Stimulated activated naive CD8-positive, alpha-beta T cell treated with anti-CD3 and anti-CD28 coated beads, Interleukin-15, Interleukin-2, amounts not matched to agents 100 U/mL and 50 U/mL, for 24 hours (primary cell): Measurements from ENCODE around the gene CPNE5.

Experiments
- ATAC-seq: fragments of 150-1000 bp; cut with Tn5 transposase; one replicate; pipeline ENCODE4 v1.10.0; 2021
- DNase-seq: peaks from one replicate; pipeline ENCODE4 v3.0.0; 2021

CPNE5 gene

GRCh38 chr6:36791085-36791484, 48.2 kb downstream of the CPNE5 start:
- no peak for ATAC-seq
- no peak for DNase-seq

- no peak for ATAC-seq
- peak; percentile 21 for DNase-seq
These were observed 50.5 kb downstream of the CPNE5 start for GRCh38 chr6:36788768-36789167.

GRCh38 chr6:36788186-36788585, 51.1 kb downstream of the CPNE5 start:
- DNase-seq (no peak), ATAC-seq (no peak)

- ATAC-seq (no peak), DNase-seq (no peak)
These were observed 52.0 kb downstream of the CPNE5 start for GRCh38 chr6:36787210-36787609.

GRCh38 chr6:36786055-36786675, 53.1 kb downstream of the CPNE5 start:
- DNase-seq (no peak), ATAC-seq (no peak)

- no peak for ATAC-seq
- no peak for DNase-seq
These were observed 54.9 kb downstream of the CPNE5 start for GRCh38 chr6:36784376-36784636.

GRCh38 chr6:36783603-36784375, 55.5 kb downstream of the CPNE5 start:
- ATAC-seq: no peak
- DNase-seq: no peak

- ATAC-seq: no peak
- no peak for DNase-seq
These were observed 57.6 kb downstream of the CPNE5 start for GRCh38 chr6:36781669-36782068.

GRCh38 chr6:36780442-36781177, 58.6 kb downstream of the CPNE5 start:
- DNase-seq (no peak), ATAC-seq (no peak)

- ATAC-seq (no peak), DNase-seq (no peak)
These were observed 60.0 kb downstream of the CPNE5 start for GRCh38 chr6:36779227-36779626.

- ATAC-seq (no peak), DNase-seq (no peak)
These were observed 61.4 kb downstream of the CPNE5 start for GRCh38 chr6:36777801-36778200.

- DNase-seq: no peak
- no peak for ATAC-seq
These were observed 63.1 kb downstream of the CPNE5 start for GRCh38 chr6:36776167-36776566.

GRCh38 chr6:36774331-36774730, 64.9 kb downstream of the CPNE5 start:
- ATAC-seq (no peak), DNase-seq (no peak)

GRCh38 chr6:36772397-36772796, 66.8 kb downstream of the CPNE5 start:
- DNase-seq: no peak
- no peak for ATAC-seq

GRCh38 chr6:36771145-36771544, 68.1 kb downstream of the CPNE5 start:
- ATAC-seq (no peak), DNase-seq (no peak)

GRCh38 chr6:36769676-36770499, 69.4 kb downstream of the CPNE5 start:
- DNase-seq: peak; percentile 47
- peak; percentile 30 for ATAC-seq

- ATAC-seq: no peak
- DNase-seq: no peak
These were observed 70.0 kb downstream of the CPNE5 start for GRCh38 chr6:36769183-36769675.

GRCh38 chr6:36766399-36766945, 72.8 kb downstream of the CPNE5 start:
- DNase-seq: no peak
- no peak for ATAC-seq

- peak; percentile 87 for ATAC-seq
- DNase-seq: peak; percentile 89
These were observed 73.4 kb downstream of the CPNE5 start for GRCh38 chr6:36765594-36766398.

GRCh38 chr6:36765190-36765589, 74.1 kb downstream of the CPNE5 start:
- no peak for ATAC-seq
- DNase-seq: no peak

- ATAC-seq (no peak), DNase-seq (no peak)
These were observed 77.1 kb downstream of the CPNE5 start for GRCh38 chr6:36762123-36762522.
